Natural killer cell (primary cell): ENCODE measurements around the gene TRAK1. TPM values are rescaled to one million over a fixed set of nuclear protein-coding genes. Genes with fewer than 3 reads are reported as not detected.

Source experiments
- ATAC-seq, 3 donors: fragments of 150-1000 bp in 2 of 3; fragments of 200-7000 bp in 1 of 3; cut with Tn5 transposase; 1 replicate in 1 of 3; 2 replicates in 2 of 3; pipeline ENCODE4 v1.10.0; 2021; ENCODE audit warnings: mild to moderate bottlenecking in 2 of 3, moderate library complexity in 2 of 3
- DNase-seq, 2 donors: peaks; one replicate each; pipeline versions ENCODE4 v3.0.0 to v3.0.0-alpha.2; 2013 to 2021; ENCODE audit warnings: mixed read lengths in 1 of 2
- H3K27ac ChIP-seq: one replicate; pipeline ENCODE4 v1.5.1; 2013; ENCODE audit warnings: mild to moderate bottlenecking, low read length
- H3K27me3 ChIP-seq: one replicate; pipeline ENCODE4 v1.6.1; 2013; ENCODE audit warnings: low read length; ENCODE audit not compliant: control insufficient read depth, insufficient read depth
- H3K36me3 ChIP-seq: one replicate; pipeline ENCODE4 v1.6.1; 2013; ENCODE audit warnings: low read length; ENCODE audit not compliant: control insufficient read depth, insufficient read depth
- H3K4me1 ChIP-seq: one replicate; pipeline ENCODE4 v1.6.1; 2013; ENCODE audit warnings: low read length; ENCODE audit not compliant: control insufficient read depth, insufficient read depth
- H3K4me3 ChIP-seq: one replicate; pipeline ENCODE4 v1.5.1; 2013; ENCODE audit warnings: low read length
- H3K9me3 ChIP-seq: one replicate; pipeline ENCODE4 v1.6.1; 2013; ENCODE audit warnings: low read length; ENCODE audit not compliant: control insufficient read depth, insufficient read depth
- H3K27ac Mint-ChIP-seq, 2 donors: one replicate each; pipeline ENCODE4 v1.8.0; 2022; ENCODE audit warnings: mild to moderate bottlenecking in 2 of 2, mixed read lengths in 2 of 2, moderate library complexity in 1 of 2
- H3K27me3 Mint-ChIP-seq, 2 donors: one replicate each; pipeline ENCODE4 v1.8.0; 2022; ENCODE audit warnings: low read depth in 2 of 2, mixed read lengths in 2 of 2
- H3K36me3 Mint-ChIP-seq: one replicate; pipeline ENCODE4 v1.8.0; 2022; ENCODE audit warnings: mixed read lengths
- H3K4me1 Mint-ChIP-seq, 2 donors: one replicate each; pipeline ENCODE4 v1.8.0; 2022; ENCODE audit warnings: mixed read lengths in 2 of 2
- H3K4me3 Mint-ChIP-seq: one replicate; pipeline ENCODE4 v1.8.0; 2022; ENCODE audit warnings: mild to moderate bottlenecking, moderate library complexity, mixed read lengths
- H3K9me3 Mint-ChIP-seq, 2 donors: one replicate each; pipeline ENCODE4 v1.8.0; 2022; ENCODE audit warnings: mixed read lengths in 2 of 2
- WGBS: methylation state at CpG from one replicate; pipeline ENCODE4 v1.1.7; 2013; ENCODE audit warnings: missing lambda C conversion rate; ENCODE audit not compliant: insufficient coverage; 5-methylcytosine and 5-hydroxymethylcytosine counted together
- intact Hi-C: fragments of 100-400 bp; cut with micrococcal nuclease; formaldehyde crosslinking; loops from one replicate; pipeline ENCODE4 v1.14.2; 2022
- total RNA-seq, 4 donors: library from RNA; stranded (reverse); fragments of 120-200 nt in 1 of 4; gene quantifications; one replicate each; pipeline versions ENCODE4 v1.2.3 to v1.2.4, GENCODE V29; 2013 to 2022
- TF ChIP-seq, protein P1 (sequence below): fragments of 200-600 bp; IDR thresholded peaks from one replicate; pipeline ENCODE4 v1.8.0; 2022; ENCODE audit warnings: antibody characterized with exemption

TRAK1 gene
- total RNA-seq, 3 donors from 2014 or later (not counting 1 experiment from before 2014, with no cell fraction given), result 30.7 to 31.8 (median 31.8) TPM

GRCh38 chr3:42123012-42123581 lies 31.9 kb downstream of the TRAK1 start:
- Histone ChIP-seq H3K9me3 (no peaks in the 10 kb centered on the region), H3K4me1 (peaks cover 5% of the 10 kb centered on the region), H3K27ac (no peak overlapping the region), H3K27me3 (no peaks in the 10 kb centered on the region), H3K4me3 (no peak overlapping the region), H3K36me3 (peaks cover 8% of the 10 kb centered on the region)
- H3K36me3 Mint-ChIP-seq, result no peaks in the 10 kb centered on the region
- intact Hi-C loops, result no loop called here
- ATAC-seq, result no peak
- no peak overlapping the region for H3K4me3 Mint-ChIP-seq
- WGBS, result 67% methylated on average over 8 of the region's 8 CpGs
- H3K27me3 Mint-ChIP-seq, result no peaks in the 10 kb centered on the region
- TF ChIP-seq, protein P1, sequence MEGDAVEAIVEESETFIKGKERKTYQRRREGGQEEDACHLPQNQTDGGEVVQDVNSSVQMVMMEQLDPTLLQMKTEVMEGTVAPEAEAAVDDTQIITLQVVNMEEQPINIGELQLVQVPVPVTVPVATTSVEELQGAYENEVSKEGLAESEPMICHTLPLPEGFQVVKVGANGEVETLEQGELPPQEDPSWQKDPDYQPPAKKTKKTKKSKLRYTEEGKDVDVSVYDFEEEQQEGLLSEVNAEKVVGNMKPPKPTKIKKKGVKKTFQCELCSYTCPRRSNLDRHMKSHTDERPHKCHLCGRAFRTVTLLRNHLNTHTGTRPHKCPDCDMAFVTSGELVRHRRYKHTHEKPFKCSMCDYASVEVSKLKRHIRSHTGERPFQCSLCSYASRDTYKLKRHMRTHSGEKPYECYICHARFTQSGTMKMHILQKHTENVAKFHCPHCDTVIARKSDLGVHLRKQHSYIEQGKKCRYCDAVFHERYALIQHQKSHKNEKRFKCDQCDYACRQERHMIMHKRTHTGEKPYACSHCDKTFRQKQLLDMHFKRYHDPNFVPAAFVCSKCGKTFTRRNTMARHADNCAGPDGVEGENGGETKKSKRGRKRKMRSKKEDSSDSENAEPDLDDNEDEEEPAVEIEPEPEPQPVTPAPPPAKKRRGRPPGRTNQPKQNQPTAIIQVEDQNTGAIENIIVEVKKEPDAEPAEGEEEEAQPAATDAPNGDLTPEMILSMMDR, result no peak
- no peaks in the 10 kb centered on the region for H3K9me3 Mint-ChIP-seq
- H3K4me1 Mint-ChIP-seq, result peaks cover 40 to 41% of the 10 kb centered on the region in 2 donors
- no peak for DNase-seq
- peak overlapping the region in 1 of 2 donors; percentile 39 for H3K27ac Mint-ChIP-seq

- Mint-ChIP-seq H3K4me3 (no peak overlapping the region), H3K27ac (peak overlapping the region in 1 of 2 donors; percentile 39), H3K36me3 (no peaks in the 10 kb centered on the region), H3K9me3 (no peaks in the 10 kb centered on the region), H3K4me1 (peaks cover 33 to 36% of the 10 kb centered on the region in 2 donors), H3K27me3 (no peaks in the 10 kb centered on the region)
- intact Hi-C loops, result no loop called here
- Histone ChIP-seq H3K27ac (no peak overlapping the region), H3K4me1 (peaks cover 5% of the 10 kb centered on the region), H3K4me3 (no peak overlapping the region), H3K9me3 (no peaks in the 10 kb centered on the region), H3K36me3 (peaks cover 10% of the 10 kb centered on the region), H3K27me3 (no peaks in the 10 kb centered on the region)
- ATAC-seq (no peak), DNase-seq (no peak)
- TF ChIP-seq, protein P1, result no peak
- 98% methylated on average over 5 of the region's 5 CpGs for WGBS
Observed at GRCh38 chr3:42123824-42124658, 32.9 kb downstream of the TRAK1 start.

- Histone ChIP-seq H3K27ac (no peak overlapping the region), H3K36me3 (peaks cover 10% of the 10 kb centered on the region), H3K4me3 (no peak overlapping the region), H3K27me3 (no peaks in the 10 kb centered on the region), H3K4me1 (no peaks in the 10 kb centered on the region), H3K9me3 (no peaks in the 10 kb centered on the region)
- H3K4me1 Mint-ChIP-seq, result peaks cover 14 to 19% of the 10 kb centered on the region in 2 donors
- H3K27me3 Mint-ChIP-seq, result no peaks in the 10 kb centered on the region
- H3K36me3 Mint-ChIP-seq, result no peaks in the 10 kb centered on the region
- H3K4me3 Mint-ChIP-seq, result no peak overlapping the region
- intact Hi-C loops, result no loop called here
- 80% methylated on average over 3 of the region's 3 CpGs for WGBS
- ATAC-seq (no peak), DNase-seq (no peak)
- no peaks in the 10 kb centered on the region for H3K9me3 Mint-ChIP-seq
- H3K27ac Mint-ChIP-seq, result no peak overlapping the region
- TF ChIP-seq, protein P1, result no peak
Observed at GRCh38 chr3:42127226-42127625, 36.1 kb downstream of the TRAK1 start.
